HepG2 (cell line): ENCODE results near the gene CTNND2. TPM values are rescaled to one million over a fixed set of nuclear protein-coding genes. Genes with fewer than 3 reads are reported as not detected.

Experiments used
- ATAC-seq: fragments of 200-7000 bp; cut with Tn5 transposase; 3 replicates; pipeline ENCODE4 v1.9.1; 2020; ENCODE audit warnings: mild to moderate bottlenecking, moderate library complexity
- BruUV-seq: library from RNA; stranded (reverse); fragments of 400-500 nt; replicated peaks from 2 replicates; lab custom pipeline; 2021; lab: Mats Ljungman, UMichigan
- CTCF ChIA-PET: fragments of 300-600 bp; formaldehyde crosslinking; extraction: SDS; loops from one replicate; lab custom pipeline; 2021; ENCODE audit warnings: low total read pairs, inconsistent platforms, low intra/inter-chr PET ratio; lab: Yijun Ruan, JAX
- POLR2A ChIA-PET: fragments of 350-600 bp; sonication (Branson Sonifier 250); formaldehyde crosslinking; loops from one replicate; lab custom pipeline; 2020; ENCODE audit warnings: antibody characterized with exemption, inconsistent platforms; lab: Yijun Ruan, JAX
- DNase-seq: peaks from one replicate; pipeline ENCODE4 v3.0.0-alpha.2; 2015; ENCODE audit warnings: low spot score
- FAIRE-seq: peaks from 3 replicates; lab custom pipeline; 2011; peaks lifted over from hg19 to GRCh38; lab: Jason Lieb, UNC
- H2AFZ ChIP-seq: one replicate; pipeline ENCODE4 v1.6.1; 2011; ENCODE audit warnings: low read length, inconsistent platforms
- H3K27ac ChIP-seq: fragments of 300-600 bp; 3 replicates; pipeline ENCODE4 v1.8.0; 2011; ENCODE audit warnings: mixed run types, mild to moderate bottlenecking, mixed read lengths, low read length, inconsistent platforms; ENCODE audit not compliant: insufficient read depth; ENCODE audit errors: extremely low read length
- H3K27me3 ChIP-seq, 2 experiments: fragments of 200-600 bp in 1 of 2; 2 replicates in 1 of 2; 3 replicates in 1 of 2; pipeline versions ENCODE4 v1.6.0 to v1.8.0; 2011; ENCODE audit warnings: low read length in 2 of 2, mild to moderate bottlenecking in 2 of 2, moderate library complexity in 2 of 2, inconsistent platforms in 1 of 2; ENCODE audit not compliant: insufficient read depth in 2 of 2, control insufficient read depth in 1 of 2
- H3K36me3 ChIP-seq, 2 experiments: fragments of 200-600 bp in 1 of 2; replicated peaks in 1 of 2; 2 replicates in 1 of 2; 3 replicates in 1 of 2; pipeline versions ENCODE4 v1.5.1 to v1.8.0; 2011; ENCODE audit warnings: low read length in 2 of 2, inconsistent platforms in 1 of 2; ENCODE audit not compliant: insufficient read depth in 2 of 2, control insufficient read depth in 1 of 2
- H3K4me1 ChIP-seq: 2 replicates; pipeline ENCODE4 v1.5.1; 2012; ENCODE audit warnings: low read length, inconsistent platforms; ENCODE audit not compliant: insufficient read depth
- H3K4me2 ChIP-seq: 2 replicates; pipeline ENCODE4 v1.6.0; 2011; ENCODE audit warnings: low read depth, low read length, inconsistent platforms
- H3K4me3 ChIP-seq, 3 experiments: fragments of 200-600 bp in 1 of 3; sonication (generic), shearing (Covaris generic) in 1 of 3; replicated peaks in 1 of 3; 2 replicates each; pipeline ENCODE4 v1.5.1; 2011 to 2016; ENCODE audit warnings: low read length in 3 of 3, inconsistent platforms in 2 of 3, low read depth in 2 of 3, mild to moderate bottlenecking in 2 of 3, control low read depth in 1 of 3, mixed read lengths in 1 of 3; ENCODE audit not compliant: insufficient read depth in 1 of 3
- H3K79me2 ChIP-seq: one replicate; pipeline ENCODE4 v1.6.1; 2011; ENCODE audit warnings: low read length, inconsistent platforms; ENCODE audit not compliant: insufficient read depth
- H3K9ac ChIP-seq: 2 replicates; pipeline ENCODE4 v1.6.0; 2011; ENCODE audit warnings: mild to moderate bottlenecking, low read depth, low read length, inconsistent platforms; ENCODE audit not compliant: insufficient read depth
- H3K9me3 ChIP-seq: 2 replicates; pipeline ENCODE4 v1.5.1; 2012; ENCODE audit warnings: mild to moderate bottlenecking, low read length
- H4K20me1 ChIP-seq: 2 replicates; pipeline ENCODE4 v1.6.0; 2011; ENCODE audit warnings: inconsistent platforms, mild to moderate bottlenecking, low read length, moderate library complexity; ENCODE audit not compliant: insufficient read depth
- CENPX ChIP-seq: sonication (generic); formaldehyde crosslinking; IDR thresholded peaks from 2 replicates; pipeline ENCODE4 v1.9.0; 2021; ENCODE audit warnings: mild to moderate bottlenecking, missing genetic modification reagents, moderate library complexity
- KDM3A ChIP-seq: IDR thresholded peaks from 2 replicates; pipeline ENCODE4 v1.6.1; 2018; ENCODE audit warnings: low read depth, missing compliant biosample characterization
- KDM6A ChIP-seq: IDR thresholded peaks from 2 replicates; pipeline ENCODE4 v1.6.1; 2016; ENCODE audit warnings: low read depth
- NONO ChIP-seq, 2 experiments: fragments of 450-650 bp in 1 of 2; sonication (generic) in 1 of 2; formaldehyde crosslinking in 1 of 2; IDR thresholded peaks in 1 of 2; conservative IDR thresholded peaks in 1 of 2; 2 replicates each; pipeline versions ENCODE4 v1.6.1 to v1.8.0; 2017 to 2022; ENCODE audit warnings: mild to moderate bottlenecking in 1 of 2, missing genetic modification reagents in 1 of 2, moderate library complexity in 1 of 2
- POGZ ChIP-seq: sonication (generic); formaldehyde crosslinking; IDR thresholded peaks from 2 replicates; pipeline ENCODE4 v1.4.0; 2020; ENCODE audit warnings: mild to moderate bottlenecking, missing genetic modification reagents
- TARDBP ChIP-seq: sonication (generic); formaldehyde crosslinking; IDR thresholded peaks from 2 replicates; pipeline ENCODE4 v1.8.0; 2022; ENCODE audit warnings: mild to moderate bottlenecking, missing genetic modification reagents
- ZFP1 ChIP-seq: IDR thresholded peaks from 2 replicates; pipeline ENCODE4 v1.6.1; 2016
- ZNF121 ChIP-seq: sonication (generic); formaldehyde crosslinking; IDR thresholded peaks from 2 replicates; pipeline ENCODE4 v1.5.0; 2020; ENCODE audit warnings: mild to moderate bottlenecking, missing genetic modification reagents
- ZNF256 ChIP-seq: sonication (generic); formaldehyde crosslinking; conservative IDR thresholded peaks from 2 replicates; pipeline ENCODE4 v1.4.0; 2020; ENCODE audit warnings: missing genetic modification reagents
- ZNF441 ChIP-seq: sonication (generic); formaldehyde crosslinking; IDR thresholded peaks from 2 replicates; pipeline ENCODE4 v1.7.0; 2021; ENCODE audit warnings: missing genetic modification reagents, borderline replicate concordance
- ZNF572 ChIP-seq: sonication (generic); formaldehyde crosslinking; IDR thresholded peaks from 2 replicates; pipeline ENCODE4 v1.5.1; 2020; ENCODE audit warnings: mild to moderate bottlenecking, missing genetic modification reagents
- ZNF615 ChIP-seq: sonication (generic); formaldehyde crosslinking; IDR thresholded peaks from 2 replicates; pipeline ENCODE4 v1.5.0; 2020; ENCODE audit warnings: mild to moderate bottlenecking, missing genetic modification reagents, borderline replicate concordance
- ZNF747 ChIP-seq: sonication (generic); formaldehyde crosslinking; IDR thresholded peaks from 2 replicates; pipeline ENCODE4 v1.8.1; 2023; ENCODE audit warnings: missing genetic modification reagents, mild to moderate bottlenecking, borderline replicate concordance
- WGBS: methylation state at CpG from one replicate; pipeline ENCODE4 v1.1.6; 2017; ENCODE audit warnings: low lambda C conversion rate; 5-methylcytosine and 5-hydroxymethylcytosine counted together
- in situ Hi-C: cut with HindIII; loops from 2 replicates; pipeline ENCODE4 v1.10.0; 2017; ENCODE audit warnings: low pct_unique_long_range_greater_than_20kb; ENCODE audit not compliant: extremely low pct_ligation_motif_present
- intact Hi-C: fragments of 100-400 bp; cut with micrococcal nuclease; formaldehyde crosslinking; loops from one replicate; pipeline ENCODE4 v1.10.0; 2022; ENCODE audit not compliant: unreplicated experiment
- polyA plus RNA-seq, 8 experiments: library from polyadenylated mRNA; depleted of rRNA in 3 of 8; stranded (reverse) in 7 of 8; unstranded in 1 of 8; fragments of >200 nt; fragmentation: Illumina TruSeq in 4 of 8; extraction: Trizol in 4 of 8; gene quantifications; 2 replicates each; pipeline versions ENCODE4 v1.2.1 to v1.2.3, GENCODE V29; 2011 to 2016; ENCODE audit warnings: low read depth in 4 of 8, missing spikeins in 1 of 8, mixed read lengths in 1 of 8; ENCODE audit not compliant: insufficient read depth in 1 of 8
- total RNA-seq, 5 experiments: library from RNA; depleted of rRNA; stranded (reverse); fragments of >200 nt; fragmentation: Illumina TruSeq; extraction: Trizol; gene quantifications; 2 replicates each; pipeline ENCODE4 v1.2.3, GENCODE V29; 2016; ENCODE audit warnings: low read depth in 1 of 5
- TF ChIP-seq, protein P1 (sequence below): sonication (generic); formaldehyde crosslinking; IDR thresholded peaks from 2 replicates; pipeline ENCODE4 v1.4.0; 2020; ENCODE audit warnings: missing genetic modification reagents
- TF ChIP-seq, protein P2 (sequence below): sonication (generic); formaldehyde crosslinking; IDR thresholded peaks from 2 replicates; pipeline ENCODE4 v1.9.0; 2021; ENCODE audit warnings: missing genetic modification reagents, mild to moderate bottlenecking, borderline replicate concordance

CTNND2 gene
- total and polyA plus RNA-seq, 2 of the 13 experiments (the other 11 are each of a cell fraction or from before 2014, with no cell fraction given), result not detected

GRCh38 chr5:11040345-11040744 is 863.9 kb downstream of the CTNND2 start (continued):
- TF ChIP-seq ZNF615, result no peak
- no peak for TF ChIP-seq ZFP1 (CRISPR knock-in tag)

DNA sequence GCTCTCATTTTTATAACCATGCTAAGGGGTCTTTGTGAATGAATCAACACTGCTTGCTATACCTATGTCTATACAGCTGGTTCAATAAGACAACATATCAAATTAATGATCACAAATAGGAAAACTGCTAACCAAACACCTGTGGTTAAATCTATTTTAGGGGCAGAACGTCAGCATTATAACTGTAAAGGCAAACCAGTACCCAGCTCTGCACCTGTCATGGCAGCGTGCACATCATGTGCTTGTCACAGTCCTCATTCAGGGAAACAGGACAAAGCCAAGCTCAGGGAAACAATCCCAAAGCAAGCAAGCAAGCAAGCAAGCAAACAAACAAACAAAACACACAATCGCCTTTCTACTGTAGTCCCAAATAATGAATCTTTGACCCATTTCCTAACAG is 865.5 kb downstream of the CTNND2 start:
- H2AFZ ChIP-seq, result no peak overlapping the region
- intact Hi-C loops, result no loop called here
- H4K20me1 ChIP-seq, result no peaks in the 10 kb centered on the region
- FAIRE-seq (no peak), ATAC-seq (no peak), DNase-seq (no peak)
- 2% methylated on average over 3 of the region's 3 CpGs for WGBS
- in situ Hi-C loops, result no loop called here
- H3K27ac ChIP-seq, result no peak overlapping the region
- no peak overlapping the region for H3K4me2 ChIP-seq
- no TSS peak for BruUV-seq
- ChIA-PET CTCF (no interaction called here), POLR2A (no interaction called here)
- H3K9me3 ChIP-seq, result no peaks in the 10 kb centered on the region
- H3K27me3 ChIP-seq, result no peaks in the 10 kb centered on the region
- TF ChIP-seq ZNF121 (CRISPR knock-in tag), result no peak
- H3K36me3 ChIP-seq, result no peaks in the 10 kb centered on the region
- H3K4me3 ChIP-seq, result no peak overlapping the region
- H3K9ac ChIP-seq, result no peak overlapping the region
- no peaks in the 10 kb centered on the region for H3K4me1 ChIP-seq
- H3K79me2 ChIP-seq, result no peaks in the 10 kb centered on the region

DNA sequence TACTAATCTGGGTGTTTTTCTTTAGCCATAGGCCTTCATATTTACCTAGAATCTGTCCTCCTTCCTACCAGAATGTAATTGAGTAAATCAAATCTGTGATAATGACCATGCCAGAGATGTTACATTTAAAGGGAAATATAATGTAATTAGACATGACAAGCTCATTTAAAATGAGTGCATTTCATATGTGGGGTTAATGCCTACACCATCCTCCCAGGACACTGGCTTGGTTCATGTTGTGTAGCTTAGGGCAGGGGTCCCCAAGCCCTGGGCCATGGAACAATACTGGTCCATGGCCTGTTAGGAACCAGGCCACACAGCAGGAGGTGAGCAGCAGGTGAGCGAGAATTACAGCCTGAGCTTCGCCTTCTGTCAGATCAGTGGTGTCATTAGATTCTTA is 866.3 kb downstream of the CTNND2 start:
- DNase-seq, result no peak
- no peak for FAIRE-seq
- no peak overlapping the region for H2AFZ ChIP-seq
- H3K4me3 ChIP-seq, result no peak overlapping the region
- intact Hi-C loops, result no loop called here
- no peak for ATAC-seq
- ChIA-PET CTCF (no interaction called here), POLR2A (no interaction called here)
- no CpG with 5 or more reads among the region's 2 CpGs for WGBS
- no peaks in the 10 kb centered on the region for H3K27me3 ChIP-seq
- no peak overlapping the region for H3K9ac ChIP-seq
- no peak overlapping the region for H3K4me2 ChIP-seq
- H3K4me1 ChIP-seq, result no peaks in the 10 kb centered on the region
- BruUV-seq, result no TSS peak
- H3K79me2 ChIP-seq, result no peaks in the 10 kb centered on the region
- no peaks in the 10 kb centered on the region for H3K9me3 ChIP-seq
- no peaks in the 10 kb centered on the region for H4K20me1 ChIP-seq
- no peaks in the 10 kb centered on the region for H3K36me3 ChIP-seq
- H3K27ac ChIP-seq, result no peak overlapping the region
- in situ Hi-C loops, result no loop called here
- TF ChIP-seq NONO (IDR thresholded peaks at IDR 0.05) (no peak), NONO (CRISPR knock-in tag; conservative IDR thresholded peaks at IDR 0.05) (no peak), KDM3A (no peak), TARDBP (CRISPR knock-in tag) (no peak), CENPX (no peak), ZNF572 (CRISPR knock-in tag) (no peak), KDM6A (CRISPR knock-in tag) (no peak), ZNF747 (CRISPR knock-in tag) (no peak), ZNF256 (CRISPR knock-in tag) (no peak), ZNF441 (CRISPR knock-in tag) (no peak), POGZ (CRISPR knock-in tag) (no peak)
- TF ChIP-seq, protein P1, sequence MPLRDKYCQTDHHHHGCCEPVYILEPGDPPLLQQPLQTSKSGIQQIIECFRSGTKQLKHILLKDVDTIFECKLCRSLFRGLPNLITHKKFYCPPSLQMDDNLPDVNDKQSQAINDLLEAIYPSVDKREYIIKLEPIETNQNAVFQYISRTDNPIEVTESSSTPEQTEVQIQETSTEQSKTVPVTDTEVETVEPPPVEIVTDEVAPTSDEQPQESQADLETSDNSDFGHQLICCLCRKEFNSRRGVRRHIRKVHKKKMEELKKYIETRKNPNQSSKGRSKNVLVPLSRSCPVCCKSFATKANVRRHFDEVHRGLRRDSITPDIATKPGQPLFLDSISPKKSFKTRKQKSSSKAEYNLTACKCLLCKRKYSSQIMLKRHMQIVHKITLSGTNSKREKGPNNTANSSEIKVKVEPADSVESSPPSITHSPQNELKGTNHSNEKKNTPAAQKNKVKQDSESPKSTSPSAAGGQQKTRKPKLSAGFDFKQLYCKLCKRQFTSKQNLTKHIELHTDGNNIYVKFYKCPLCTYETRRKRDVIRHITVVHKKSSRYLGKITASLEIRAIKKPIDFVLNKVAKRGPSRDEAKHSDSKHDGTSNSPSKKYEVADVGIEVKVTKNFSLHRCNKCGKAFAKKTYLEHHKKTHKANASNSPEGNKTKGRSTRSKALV (CRISPR knock-in tag), result no peak
- TF ChIP-seq, protein P2, sequence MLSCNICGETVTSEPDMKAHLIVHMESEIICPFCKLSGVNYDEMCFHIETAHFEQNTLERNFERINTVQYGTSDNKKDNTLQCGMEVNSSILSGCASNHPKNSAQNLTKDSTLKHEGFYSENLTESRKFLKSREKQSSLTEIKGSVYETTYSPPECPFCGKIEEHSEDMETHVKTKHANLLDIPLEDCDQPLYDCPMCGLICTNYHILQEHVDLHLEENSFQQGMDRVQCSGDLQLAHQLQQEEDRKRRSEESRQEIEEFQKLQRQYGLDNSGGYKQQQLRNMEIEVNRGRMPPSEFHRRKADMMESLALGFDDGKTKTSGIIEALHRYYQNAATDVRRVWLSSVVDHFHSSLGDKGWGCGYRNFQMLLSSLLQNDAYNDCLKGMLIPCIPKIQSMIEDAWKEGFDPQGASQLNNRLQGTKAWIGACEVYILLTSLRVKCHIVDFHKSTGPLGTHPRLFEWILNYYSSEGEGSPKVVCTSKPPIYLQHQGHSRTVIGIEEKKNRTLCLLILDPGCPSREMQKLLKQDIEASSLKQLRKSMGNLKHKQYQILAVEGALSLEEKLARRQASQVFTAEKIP (CRISPR knock-in tag), result no peak
